Activated naive CD4-positive, alpha-beta T cell treated with anti-CD3 and anti-CD28 coated beads for 36 hours (primary cell): ENCODE measurements around the gene DTX1. TPM values are rescaled to one million over a fixed set of nuclear protein-coding genes. Genes with fewer than 3 reads are reported as not detected.

Source experiments
- CTCF ChIA-PET: fragments of 350-600 bp; sonication (Branson Sonifier 250); formaldehyde crosslinking; loops from one replicate; lab custom pipeline; 2021; ENCODE audit warnings: antibody characterized with exemption; lab: Charles Lee
- DNase-seq: peaks from one replicate; pipeline ENCODE4 v3.0.0-alpha.2; 2020
- H3K27ac Mint-ChIP-seq: one replicate; pipeline ENCODE4 v1.8.0; 2021; ENCODE audit warnings: mild to moderate bottlenecking, mixed read lengths
- H3K27me3 Mint-ChIP-seq: one replicate; pipeline ENCODE4 v1.8.0; 2021; ENCODE audit warnings: low read depth, mixed read lengths
- H3K36me3 Mint-ChIP-seq: one replicate; pipeline ENCODE4 v1.8.0; 2021; ENCODE audit warnings: low read depth, mixed read lengths
- H3K4me1 Mint-ChIP-seq: one replicate; pipeline ENCODE4 v1.8.0; 2021; ENCODE audit warnings: low read depth, mixed read lengths
- H3K4me3 Mint-ChIP-seq: one replicate; pipeline ENCODE4 v1.8.0; 2021; ENCODE audit warnings: mild to moderate bottlenecking, moderate library complexity, mixed read lengths
- H3K9me3 Mint-ChIP-seq: one replicate; pipeline ENCODE4 v1.8.0; 2021; ENCODE audit warnings: mixed read lengths
- intact Hi-C: fragments of 100-400 bp; cut with micrococcal nuclease; formaldehyde crosslinking; loops from one replicate; pipeline ENCODE4 v1.15.1; 2023
- total RNA-seq, 2 experiments: library from RNA; stranded (reverse); gene quantifications; one replicate each; pipeline ENCODE4 v1.2.3, GENCODE V29; 2021

Gene DTX1
- total RNA-seq, 2 experiments from 2014 or later: 8.3 to 10.7 TPM

DNA sequence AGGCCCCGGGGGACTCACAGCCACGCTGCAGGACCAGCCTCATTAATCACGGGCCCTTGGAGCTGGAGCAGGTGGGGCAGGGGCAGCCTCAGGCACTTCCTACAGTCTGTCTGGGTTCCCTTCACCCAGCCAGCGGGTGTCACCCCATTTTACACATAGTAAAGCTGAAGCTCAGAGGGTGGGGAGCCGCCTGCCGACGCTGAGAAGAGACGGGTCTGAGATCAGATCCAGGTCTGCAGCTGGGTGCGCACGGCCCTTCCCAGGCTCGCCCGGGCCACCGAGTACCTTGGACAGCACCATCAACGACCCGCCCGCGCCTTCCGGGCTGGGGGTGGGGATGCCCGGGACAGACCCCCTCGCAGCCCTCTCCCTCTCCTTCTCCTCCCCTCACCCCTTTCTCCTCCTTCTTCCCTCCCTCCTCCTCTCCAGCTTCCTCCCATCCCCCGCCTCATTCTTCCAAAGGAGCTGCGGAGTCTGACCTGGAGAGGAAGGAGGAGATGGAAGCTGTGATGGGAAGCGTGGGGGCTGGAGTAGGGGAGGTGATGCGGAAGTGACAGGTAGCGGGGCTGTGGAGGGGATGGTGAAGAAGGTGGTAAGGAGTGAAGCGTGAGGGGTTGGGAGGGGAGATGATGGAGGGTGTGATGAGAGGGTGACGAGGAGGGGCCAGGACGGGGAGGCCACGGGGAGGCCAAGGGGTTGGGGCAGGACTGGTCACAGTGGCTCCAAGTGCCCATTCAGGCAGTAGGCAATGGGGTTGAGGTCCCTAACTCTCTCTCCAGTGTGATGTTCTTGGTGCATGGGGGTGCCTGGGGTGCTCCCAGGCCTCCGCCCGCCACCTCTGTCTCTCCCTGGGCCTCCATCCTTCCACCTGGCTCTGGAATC, 8.8 kb downstream of the DTX1 start:
- DNase-seq: no peak
- intact Hi-C loops: no loop called here
- no peaks in the 10 kb centered on the region for H3K9me3 Mint-ChIP-seq
- H3K27me3 Mint-ChIP-seq: no peaks in the 10 kb centered on the region
- CTCF ChIA-PET: interaction anchor here (0.6 to 1.2 kb wide), 6 partner anchors 14 to 165 kb away, joined by 3 to 4 read pairs (median 3); no protein-coding TSS in a partner anchor
- no peaks in the 10 kb centered on the region for H3K36me3 Mint-ChIP-seq
- H3K4me1 Mint-ChIP-seq: peaks cover 42% of the 10 kb centered on the region
- H3K27ac Mint-ChIP-seq: no peak overlapping the region
- no peak overlapping the region for H3K4me3 Mint-ChIP-seq

DNA sequence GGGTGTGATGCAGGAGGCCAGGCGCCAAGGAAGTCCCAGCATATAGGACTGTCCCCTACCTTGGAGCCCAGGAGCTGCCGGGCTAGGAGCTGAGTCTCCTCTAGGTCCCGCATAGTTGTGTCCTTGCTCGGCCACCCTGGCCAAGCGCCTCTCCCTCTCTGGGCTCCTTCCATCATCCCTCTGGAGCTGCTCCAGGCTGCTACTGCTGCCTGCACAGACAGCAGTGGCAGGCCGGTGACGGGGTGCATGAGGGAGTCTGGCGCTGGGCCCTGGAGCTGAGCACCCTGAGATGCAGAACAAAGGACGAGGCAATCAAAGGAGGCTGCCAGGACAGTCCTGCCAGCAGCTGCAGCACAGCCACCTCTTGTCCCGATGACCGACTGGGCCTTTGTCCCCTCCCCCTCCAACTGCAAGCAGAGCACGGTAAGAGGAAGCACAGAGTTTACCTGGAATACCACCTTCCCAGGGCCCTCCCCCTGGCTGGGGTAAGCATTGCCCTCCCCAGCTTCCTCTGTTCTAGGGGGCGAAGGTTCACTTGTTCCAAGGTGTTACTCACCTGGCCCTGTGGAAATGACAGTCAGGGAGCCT, 10.4 kb downstream of the DTX1 start:
- H3K27me3 Mint-ChIP-seq: no peaks in the 10 kb centered on the region
- intact Hi-C loops: no loop called here
- CTCF ChIA-PET: interaction anchor here (1.2 to 1.6 kb wide), 3 partner anchors 8 to 12 kb away, joined by 3 to 4 read pairs (median 3); no protein-coding TSS in a partner anchor

GRCh38 chr12:113067987-113068935, 11.7 kb downstream of the DTX1 start:
- no peak for DNase-seq
- no peak overlapping the region for H3K27ac Mint-ChIP-seq
- CTCF ChIA-PET: interaction anchor here (1.2 to 1.5 kb wide), 4 partner anchors 10 to 30 kb away, joined by 3 to 6 read pairs (median 4); no protein-coding TSS in a partner anchor
- no peaks in the 10 kb centered on the region for H3K9me3 Mint-ChIP-seq
- no peaks in the 10 kb centered on the region for H3K27me3 Mint-ChIP-seq
- H3K4me1 Mint-ChIP-seq: peaks cover 51% of the 10 kb centered on the region
- no peaks in the 10 kb centered on the region for H3K36me3 Mint-ChIP-seq
- intact Hi-C loops: no loop called here
- H3K4me3 Mint-ChIP-seq: no peak overlapping the region

More for the DNA sequence above, 10.4 kb downstream of the DTX1 start:
- no peaks in the 10 kb centered on the region for H3K9me3 Mint-ChIP-seq
- no peaks in the 10 kb centered on the region for H3K36me3 Mint-ChIP-seq
- no peak overlapping the region for H3K27ac Mint-ChIP-seq
- H3K4me3 Mint-ChIP-seq: no peak overlapping the region
- DNase-seq: no peak
- H3K4me1 Mint-ChIP-seq: peaks cover 44% of the 10 kb centered on the region

DNA sequence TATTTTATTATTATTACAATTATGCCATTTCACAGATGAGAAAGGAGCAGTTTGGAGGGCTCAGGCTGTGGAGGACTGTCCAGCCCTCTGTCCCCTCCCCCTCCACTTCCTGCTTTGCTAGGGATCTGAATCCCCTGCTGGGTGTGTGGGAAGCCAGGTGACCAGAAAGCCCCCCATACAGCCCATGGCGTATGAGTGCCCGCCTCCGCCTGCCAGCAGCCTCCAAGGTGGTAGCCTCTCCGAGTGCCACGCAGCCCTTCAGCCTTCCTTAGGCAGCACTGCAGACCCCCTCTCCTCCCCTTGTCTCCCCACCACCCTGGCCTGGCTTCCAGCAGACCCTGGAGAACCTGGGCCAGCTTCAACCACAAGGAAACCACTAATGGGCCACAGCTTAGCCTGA, 12.6 kb downstream of the DTX1 start:
- CTCF ChIA-PET: interaction anchor here (1.5 to 3.1 kb wide), 3 partner anchors 20 to 76 kb away, joined by 5 to 11 read pairs (median 6); no protein-coding TSS in a partner anchor
- intact Hi-C loops: no loop called here
- no peak for DNase-seq
- Mint-ChIP-seq H3K4me1 (peaks cover 59% of the 10 kb centered on the region), H3K27me3 (no peaks in the 10 kb centered on the region), H3K9me3 (no peaks in the 10 kb centered on the region), H3K27ac (no peak overlapping the region), H3K4me3 (no peak overlapping the region), H3K36me3 (no peaks in the 10 kb centered on the region)

DNA sequence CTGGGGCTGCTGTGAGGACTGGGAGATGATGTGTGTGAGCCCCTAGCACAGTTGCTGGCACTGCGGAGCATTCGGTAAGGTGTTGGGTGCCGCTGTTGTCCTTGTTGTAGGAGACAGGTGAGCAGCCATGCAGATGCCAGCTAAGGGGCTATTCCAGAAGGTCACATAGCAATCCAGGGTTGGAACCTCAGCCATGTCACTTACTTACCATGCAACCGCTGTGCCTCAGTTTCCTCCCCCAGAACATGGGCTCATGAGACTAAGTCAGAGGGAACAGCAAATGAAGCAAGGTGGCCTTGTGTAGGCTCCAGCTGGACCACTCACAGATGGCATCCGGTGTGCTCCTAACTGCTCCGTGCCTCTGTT, 13.2 kb downstream of the DTX1 start:
- H3K36me3 Mint-ChIP-seq: no peaks in the 10 kb centered on the region

DNA sequence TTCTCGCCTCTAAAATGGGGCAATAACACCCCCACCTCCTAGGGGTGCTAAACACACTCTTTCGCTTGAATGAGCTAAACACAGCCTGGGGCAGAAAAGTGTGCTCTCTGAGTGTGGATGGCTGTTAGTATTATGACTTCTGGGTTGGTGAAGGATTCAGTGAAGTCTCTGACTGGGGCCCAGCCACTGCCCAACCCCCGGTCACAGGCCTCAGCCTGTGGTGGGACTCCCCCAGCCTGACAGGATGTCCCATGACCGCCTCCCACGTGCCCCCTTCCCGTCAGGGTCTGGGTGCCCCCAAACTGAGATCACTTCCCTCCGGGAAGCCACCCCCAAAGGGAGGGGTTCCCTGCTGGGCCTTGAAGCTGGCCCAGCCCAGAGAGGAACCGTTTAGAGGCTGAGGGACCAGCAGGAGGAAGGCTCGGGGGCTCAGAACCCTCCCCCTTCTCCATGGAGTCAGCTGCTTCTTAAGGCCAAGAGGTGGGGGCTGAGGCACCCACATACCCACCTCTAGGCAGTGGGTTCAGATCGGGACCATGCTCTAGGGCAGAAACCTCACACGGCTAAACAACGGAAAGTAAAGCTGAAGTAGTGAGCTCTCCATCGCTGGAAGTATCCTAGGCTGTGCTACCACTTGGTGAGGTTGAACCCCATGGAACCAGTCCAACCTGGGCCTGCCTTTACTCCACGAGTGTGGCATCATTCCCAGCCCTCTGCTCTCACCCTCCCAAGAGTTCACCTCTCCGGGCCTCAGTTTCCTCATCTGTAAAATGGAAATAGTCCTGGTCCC, 13.8 kb downstream of the DTX1 start:
- CTCF ChIA-PET: interaction anchor here (0.6 to 3.1 kb wide), 6 partner anchors 19 to 127 kb away, joined by 3 to 11 read pairs (median 6); no protein-coding TSS in a partner anchor
- DNase-seq: peak; percentile 90
- intact Hi-C loops: loop anchor here (1.0 kb wide), 2 partner anchors 19 to 22 kb away; no protein-coding TSS in a partner anchor
- H3K9me3 Mint-ChIP-seq: no peaks in the 10 kb centered on the region
- H3K4me3 Mint-ChIP-seq: peak overlapping the region; percentile 54
- no peaks in the 10 kb centered on the region for H3K27me3 Mint-ChIP-seq
- peaks cover 64% of the 10 kb centered on the region for H3K4me1 Mint-ChIP-seq
- H3K36me3 Mint-ChIP-seq: no peaks in the 10 kb centered on the region
- peak overlapping the region; percentile 83 for H3K27ac Mint-ChIP-seq

More for the DNA sequence above, 13.2 kb downstream of the DTX1 start:
- Mint-ChIP-seq H3K27me3 (no peaks in the 10 kb centered on the region), H3K9me3 (no peaks in the 10 kb centered on the region), H3K4me3 (no peak overlapping the region), H3K4me1 (peaks cover 59% of the 10 kb centered on the region), H3K27ac (peak overlapping the region; percentile 83)
- CTCF ChIA-PET: interaction anchor here (1.5 to 3.1 kb wide), 3 partner anchors 21 to 77 kb away, joined by 5 to 11 read pairs (median 6); no protein-coding TSS in a partner anchor
- no peak for DNase-seq
- intact Hi-C loops: loop anchor here (1.0 kb wide), 2 partner anchors 20 to 21 kb away; no protein-coding TSS in a partner anchor

GRCh38 chr12:113071135-113072112, 14.9 kb downstream of the DTX1 start:
- DNase-seq: no peak
- Mint-ChIP-seq H3K36me3 (no peaks in the 10 kb centered on the region), H3K27me3 (no peaks in the 10 kb centered on the region), H3K27ac (peak overlapping the region; percentile 83), H3K4me1 (peaks cover 62% of the 10 kb centered on the region), H3K4me3 (peak overlapping the region; percentile 54), H3K9me3 (no peaks in the 10 kb centered on the region)
- intact Hi-C loops: no loop called here
- CTCF ChIA-PET: interaction anchor here (0.6 to 3.1 kb wide), 7 partner anchors 18 to 332 kb away, joined by 3 to 11 read pairs (median 5); partner anchors contain the start of gene SDS

- CTCF ChIA-PET: interaction anchor here (0.6 to 3.1 kb wide), 5 partner anchors 23 to 332 kb away, joined by 3 to 11 read pairs (median 6); partner anchors contain the start of gene SDS
- H3K27me3 Mint-ChIP-seq: no peaks in the 10 kb centered on the region
- H3K9me3 Mint-ChIP-seq: no peaks in the 10 kb centered on the region
- H3K36me3 Mint-ChIP-seq: no peaks in the 10 kb centered on the region
- no peak overlapping the region for H3K4me3 Mint-ChIP-seq
- peaks cover 56% of the 10 kb centered on the region for H3K4me1 Mint-ChIP-seq
- peak overlapping the region; percentile 57 for H3K27ac Mint-ChIP-seq
- no peak for DNase-seq
- intact Hi-C loops: no loop called here
Measured at GRCh38 chr12:113072136-113072535, 15.6 kb downstream of the DTX1 start.

DNA sequence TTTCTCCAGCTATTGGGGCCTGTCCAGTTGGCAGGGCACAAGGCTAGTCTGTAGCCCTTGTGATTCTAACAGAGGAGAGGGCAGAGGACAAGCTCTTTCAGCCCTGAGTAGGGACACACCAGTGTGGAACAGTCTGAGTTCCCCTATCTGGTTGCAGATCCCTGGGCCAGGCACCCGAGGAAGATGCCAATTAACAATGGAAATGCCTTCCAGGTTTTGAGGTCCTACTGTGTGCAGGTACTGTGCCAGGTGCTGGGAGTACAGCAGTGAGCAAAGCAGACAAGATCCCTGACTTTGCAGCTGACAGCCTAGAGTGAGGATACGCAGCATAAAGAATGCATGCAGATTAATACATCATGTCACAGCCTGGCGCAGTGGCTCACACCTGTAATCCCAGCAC, 17.1 kb downstream of the DTX1 start:
- intact Hi-C loops: no loop called here
- Mint-ChIP-seq H3K9me3 (no peaks in the 10 kb centered on the region), H3K27me3 (no peaks in the 10 kb centered on the region), H3K4me3 (no peak overlapping the region), H3K27ac (no peak overlapping the region), H3K4me1 (peaks cover 53% of the 10 kb centered on the region), H3K36me3 (no peaks in the 10 kb centered on the region)
- CTCF ChIA-PET: interaction anchor here (1.3 kb wide), 2 partner anchors 25 kb away, joined by 6 read pairs; no protein-coding TSS in a partner anchor
- no peak for DNase-seq

- peak; percentile 53 for DNase-seq
- intact Hi-C loops: no loop called here
- CTCF ChIA-PET: interaction anchor here (1.3 kb wide), 1 partner anchor 26 kb away, joined by 9 read pairs; no protein-coding TSS in a partner anchor
- peaks cover 46% of the 10 kb centered on the region for H3K4me1 Mint-ChIP-seq
- H3K27me3 Mint-ChIP-seq: no peaks in the 10 kb centered on the region
- H3K27ac Mint-ChIP-seq: peak overlapping the region; percentile 11
- no peaks in the 10 kb centered on the region for H3K9me3 Mint-ChIP-seq
- H3K36me3 Mint-ChIP-seq: no peaks in the 10 kb centered on the region
- no peak overlapping the region for H3K4me3 Mint-ChIP-seq
Measured at GRCh38 chr12:113075137-113075683, 18.7 kb downstream of the DTX1 start.
